ENCODE results near the gene PARP9. TPM values are rescaled to one million over a fixed set of nuclear protein-coding genes. Genes with fewer than 3 reads are reported as not detected.

The PARP9 gene
- total and polyA plus RNA-seq, 2 of the 13 experiments (the other 11 are each of a cell fraction or from before 2014, with no cell fraction given): 6.5 to 10.6 TPM

DNA sequence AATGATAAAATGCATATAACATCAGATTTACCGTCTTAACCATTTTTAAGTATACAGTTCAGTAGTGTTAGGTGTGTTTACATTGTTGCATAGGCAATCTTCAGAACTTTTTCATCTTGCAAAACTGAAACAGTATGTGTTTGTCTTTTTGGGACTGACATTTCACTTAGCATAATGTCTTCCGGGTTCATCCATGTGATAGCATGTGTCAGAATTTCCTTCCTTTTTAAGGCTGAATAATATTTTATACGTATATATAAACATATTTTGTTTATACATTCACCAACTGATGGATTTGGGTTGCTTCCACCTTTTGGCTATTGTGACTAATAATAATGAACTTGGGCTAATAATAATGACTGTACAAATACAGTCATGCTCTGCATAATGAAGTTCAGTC lies 16.4 kb upstream of the PARP9 start:
- intact Hi-C loops (cut with micrococcal nuclease; ENCODE audit: unreplicated experiment) (no loop called here), in situ Hi-C loops (cut with HindIII; ENCODE audit: extremely low pct_ligation_motif_present, low pct_unique_long_range_greater_than_20kb) (no loop called here)
- no peaks in the 10 kb centered on the region for H4K20me1 ChIP-seq (ENCODE audit: insufficient read depth, low read length)
- H3K27ac ChIP-seq (ENCODE audit: extremely low read length, insufficient read depth, low read length): no peak overlapping the region
- TF ChIP-seq, protein P1, sequence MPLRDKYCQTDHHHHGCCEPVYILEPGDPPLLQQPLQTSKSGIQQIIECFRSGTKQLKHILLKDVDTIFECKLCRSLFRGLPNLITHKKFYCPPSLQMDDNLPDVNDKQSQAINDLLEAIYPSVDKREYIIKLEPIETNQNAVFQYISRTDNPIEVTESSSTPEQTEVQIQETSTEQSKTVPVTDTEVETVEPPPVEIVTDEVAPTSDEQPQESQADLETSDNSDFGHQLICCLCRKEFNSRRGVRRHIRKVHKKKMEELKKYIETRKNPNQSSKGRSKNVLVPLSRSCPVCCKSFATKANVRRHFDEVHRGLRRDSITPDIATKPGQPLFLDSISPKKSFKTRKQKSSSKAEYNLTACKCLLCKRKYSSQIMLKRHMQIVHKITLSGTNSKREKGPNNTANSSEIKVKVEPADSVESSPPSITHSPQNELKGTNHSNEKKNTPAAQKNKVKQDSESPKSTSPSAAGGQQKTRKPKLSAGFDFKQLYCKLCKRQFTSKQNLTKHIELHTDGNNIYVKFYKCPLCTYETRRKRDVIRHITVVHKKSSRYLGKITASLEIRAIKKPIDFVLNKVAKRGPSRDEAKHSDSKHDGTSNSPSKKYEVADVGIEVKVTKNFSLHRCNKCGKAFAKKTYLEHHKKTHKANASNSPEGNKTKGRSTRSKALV (CRISPR knock-in tag; IDR thresholded peaks at IDR 0.05): no peak
- TF ChIP-seq CREB1 (IDR thresholded peaks at IDR 0.05) (no peak), CREB1 (CRISPR knock-in tag; IDR thresholded peaks at IDR 0.05) (no peak), SMARCC2 (IDR thresholded peaks at IDR 0.05) (no peak), HOXA5 (CRISPR knock-in tag; IDR thresholded peaks at IDR 0.05) (no peak), HOXA9 (CRISPR knock-in tag; IDR thresholded peaks at IDR 0.05; ENCODE audit: borderline replicate concordance) (no peak), EP300 (IDR thresholded peaks at IDR 0.05; ENCODE audit: low read depth in 2 of 2, low read length in 2 of 2) (no peak), EP300 (CRISPR knock-in tag; IDR thresholded peaks at IDR 0.05; ENCODE audit: borderline replicate concordance) (no peak)
- TF ChIP-seq, protein P2, sequence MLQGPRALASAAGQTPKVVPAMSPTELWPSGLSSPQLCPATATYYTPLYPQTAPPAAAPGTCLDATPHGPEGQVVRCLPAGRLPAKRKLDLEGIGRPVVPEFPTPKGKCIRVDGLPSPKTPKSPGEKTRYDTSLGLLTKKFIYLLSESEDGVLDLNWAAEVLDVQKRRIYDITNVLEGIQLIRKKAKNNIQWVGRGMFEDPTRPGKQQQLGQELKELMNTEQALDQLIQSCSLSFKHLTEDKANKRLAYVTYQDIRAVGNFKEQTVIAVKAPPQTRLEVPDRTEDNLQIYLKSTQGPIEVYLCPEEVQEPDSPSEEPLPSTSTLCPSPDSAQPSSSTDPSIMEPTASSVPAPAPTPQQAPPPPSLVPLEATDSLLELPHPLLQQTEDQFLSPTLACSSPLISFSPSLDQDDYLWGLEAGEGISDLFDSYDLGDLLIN (CRISPR knock-in tag; IDR thresholded peaks at IDR 0.05; ENCODE audit: borderline replicate concordance): no peak
- TF ChIP-seq, protein P3, sequence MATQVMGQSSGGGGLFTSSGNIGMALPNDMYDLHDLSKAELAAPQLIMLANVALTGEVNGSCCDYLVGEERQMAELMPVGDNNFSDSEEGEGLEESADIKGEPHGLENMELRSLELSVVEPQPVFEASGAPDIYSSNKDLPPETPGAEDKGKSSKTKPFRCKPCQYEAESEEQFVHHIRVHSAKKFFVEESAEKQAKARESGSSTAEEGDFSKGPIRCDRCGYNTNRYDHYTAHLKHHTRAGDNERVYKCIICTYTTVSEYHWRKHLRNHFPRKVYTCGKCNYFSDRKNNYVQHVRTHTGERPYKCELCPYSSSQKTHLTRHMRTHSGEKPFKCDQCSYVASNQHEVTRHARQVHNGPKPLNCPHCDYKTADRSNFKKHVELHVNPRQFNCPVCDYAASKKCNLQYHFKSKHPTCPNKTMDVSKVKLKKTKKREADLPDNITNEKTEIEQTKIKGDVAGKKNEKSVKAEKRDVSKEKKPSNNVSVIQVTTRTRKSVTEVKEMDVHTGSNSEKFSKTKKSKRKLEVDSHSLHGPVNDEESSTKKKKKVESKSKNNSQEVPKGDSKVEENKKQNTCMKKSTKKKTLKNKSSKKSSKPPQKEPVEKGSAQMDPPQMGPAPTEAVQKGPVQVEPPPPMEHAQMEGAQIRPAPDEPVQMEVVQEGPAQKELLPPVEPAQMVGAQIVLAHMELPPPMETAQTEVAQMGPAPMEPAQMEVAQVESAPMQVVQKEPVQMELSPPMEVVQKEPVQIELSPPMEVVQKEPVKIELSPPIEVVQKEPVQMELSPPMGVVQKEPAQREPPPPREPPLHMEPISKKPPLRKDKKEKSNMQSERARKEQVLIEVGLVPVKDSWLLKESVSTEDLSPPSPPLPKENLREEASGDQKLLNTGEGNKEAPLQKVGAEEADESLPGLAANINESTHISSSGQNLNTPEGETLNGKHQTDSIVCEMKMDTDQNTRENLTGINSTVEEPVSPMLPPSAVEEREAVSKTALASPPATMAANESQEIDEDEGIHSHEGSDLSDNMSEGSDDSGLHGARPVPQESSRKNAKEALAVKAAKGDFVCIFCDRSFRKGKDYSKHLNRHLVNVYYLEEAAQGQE (IDR thresholded peaks at IDR 0.05; ENCODE audit: borderline replicate concordance in 1 of 2, low read depth in 1 of 2, low read length in 2 of 2): no peak
- TF ChIP-seq, protein P4, sequence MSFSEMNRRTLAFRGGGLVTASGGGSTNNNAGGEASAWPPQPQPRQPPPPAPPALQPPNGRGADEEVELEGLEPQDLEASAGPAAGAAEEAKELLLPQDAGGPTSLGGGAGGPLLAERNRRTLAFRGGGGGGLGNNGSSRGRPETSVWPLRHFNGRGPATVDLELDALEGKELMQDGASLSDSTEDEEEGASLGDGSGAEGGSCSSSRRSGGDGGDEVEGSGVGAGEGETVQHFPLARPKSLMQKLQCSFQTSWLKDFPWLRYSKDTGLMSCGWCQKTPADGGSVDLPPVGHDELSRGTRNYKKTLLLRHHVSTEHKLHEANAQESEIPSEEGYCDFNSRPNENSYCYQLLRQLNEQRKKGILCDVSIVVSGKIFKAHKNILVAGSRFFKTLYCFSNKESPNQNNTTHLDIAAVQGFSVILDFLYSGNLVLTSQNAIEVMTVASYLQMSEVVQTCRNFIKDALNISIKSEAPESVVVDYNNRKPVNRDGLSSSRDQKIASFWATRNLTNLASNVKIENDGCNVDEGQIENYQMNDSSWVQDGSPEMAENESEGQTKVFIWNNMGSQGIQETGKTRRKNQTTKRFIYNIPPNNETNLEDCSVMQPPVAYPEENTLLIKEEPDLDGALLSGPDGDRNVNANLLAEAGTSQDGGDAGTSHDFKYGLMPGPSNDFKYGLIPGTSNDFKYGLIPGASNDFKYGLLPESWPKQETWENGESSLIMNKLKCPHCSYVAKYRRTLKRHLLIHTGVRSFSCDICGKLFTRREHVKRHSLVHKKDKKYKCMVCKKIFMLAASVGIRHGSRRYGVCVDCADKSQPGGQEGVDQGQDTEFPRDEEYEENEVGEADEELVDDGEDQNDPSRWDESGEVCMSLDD (CRISPR knock-in tag; IDR thresholded peaks at IDR 0.05; ENCODE audit: borderline replicate concordance): no peak
- CTCF ChIA-PET (ENCODE audit: low intra/inter-chr PET ratio, low total read pairs): no interaction called here
- peaks cover 21% of the 10 kb centered on the region for H3K9me3 ChIP-seq (ENCODE audit: low read length)
- H3K4me1 ChIP-seq (ENCODE audit: insufficient read depth, low read length): peaks cover 20% of the 10 kb centered on the region
- POLR2A ChIA-PET: no interaction called here
- no peak for FAIRE-seq
- no peaks in the 10 kb centered on the region for H3K36me3 ChIP-seq (replicated peaks in 1 of 2; ENCODE audit: control insufficient read depth in 1 of 2, insufficient read depth in 2 of 2, low read length in 2 of 2)
- no peaks in the 10 kb centered on the region for H3K27me3 ChIP-seq (ENCODE audit: control insufficient read depth in 1 of 2, insufficient read depth in 2 of 2, low read length in 2 of 2)
- 27% methylated on average over 3 of the region's 3 CpGs for WGBS (ENCODE audit: low lambda C conversion rate)
- no peak for ATAC-seq
- no peaks in the 10 kb centered on the region for H3K79me2 ChIP-seq (ENCODE audit: insufficient read depth, low read length)
- no TSS peak for BruUV-seq (replicated peaks)
- no peak overlapping the region for H3K9ac ChIP-seq (ENCODE audit: insufficient read depth, low read depth, low read length)
- no peak for DNase-seq (ENCODE audit: low spot score)
- no peak overlapping the region for H2AFZ ChIP-seq (ENCODE audit: low read length)
- no peak overlapping the region for H3K4me3 ChIP-seq (replicated peaks in 1 of 3; ENCODE audit: insufficient read depth in 1 of 3, low read depth in 2 of 3, low read length in 3 of 3)
- no peak overlapping the region for H3K4me2 ChIP-seq (ENCODE audit: low read depth, low read length)
